ENCODE measurements around the gene ZNF420.
"Not testable (repeated sequence)": the region's sequence is repeated elsewhere in the genome, so short reads cannot be mapped to it uniquely, and the experiment has no call there.

The ZNF420 gene

DNA sequence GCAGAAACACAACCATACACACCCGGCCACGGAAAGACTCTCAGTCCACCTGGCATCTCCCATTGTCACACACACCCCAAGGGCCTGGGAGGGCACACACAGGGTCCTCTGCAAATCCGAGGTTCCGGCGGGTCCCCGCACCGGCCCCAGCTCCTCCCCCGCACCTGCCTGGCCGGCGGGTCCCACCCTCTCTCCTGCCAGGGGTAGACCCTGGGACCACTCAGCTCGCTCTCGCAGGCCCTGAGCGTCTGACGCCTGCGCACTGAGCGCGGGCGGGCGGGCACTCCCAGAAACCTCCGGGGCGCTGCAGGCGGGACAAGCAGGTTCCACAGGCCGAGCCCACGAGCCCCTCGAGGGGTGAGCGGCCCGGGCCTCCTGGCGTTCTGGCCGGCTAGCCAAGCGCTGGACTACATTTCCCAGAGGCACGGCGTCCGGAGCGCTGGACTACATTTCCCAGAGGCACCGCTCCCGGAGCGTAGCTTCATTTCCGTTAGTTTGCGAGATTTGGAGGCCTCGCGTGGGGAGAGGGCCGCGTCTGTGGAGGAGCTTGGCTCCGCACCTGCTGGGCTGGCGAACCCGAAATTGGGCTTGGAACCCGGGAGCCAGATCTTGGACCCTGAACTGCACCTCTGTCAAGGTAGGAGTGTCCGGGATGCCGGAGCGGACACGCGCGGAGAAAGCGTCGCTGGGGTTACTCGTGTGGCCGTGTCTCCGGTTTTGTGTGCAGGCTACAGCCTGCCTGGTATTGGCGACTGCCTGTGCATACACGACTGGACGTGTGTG lies at the start of gene ZNF420:
Gene ZNF420 (plus strand): TSS at position 500 of the 783 bp plus-strand sequence. CDS start 10,686 bp downstream, outside the sequence.
- peak; percentile 83 for DNase-seq (ENCODE audit: extremely low spot score)
- TF ChIP-seq LEF1 (IDR thresholded peaks at IDR 0.05; ENCODE audit: borderline replicate concordance): no peak
- no peak for TF ChIP-seq PKNOX1 (IDR thresholded peaks at IDR 0.05)
- no peak for TF ChIP-seq BHLHE40 (IDR thresholded peaks at IDR 0.05; ENCODE audit: borderline replicate concordance)
- no peak for TF ChIP-seq FOXM1 (IDR thresholded peaks at IDR 0.05; ENCODE audit: borderline replicate concordance)
- no peak for TF ChIP-seq ZNF384 (IDR thresholded peaks at IDR 0.05)
- no peak for TF ChIP-seq CTBP1 (IDR thresholded peaks at IDR 0.05; ENCODE audit: borderline replicate concordance)
- TF ChIP-seq SP1 (IDR thresholded peaks at IDR 0.05): no peak
- no peak for TF ChIP-seq NFRKB (IDR thresholded peaks at IDR 0.05)
- TF ChIP-seq ELF4 (IDR thresholded peaks at IDR 0.05): peak; percentile 45
- TF ChIP-seq FOXA1 (IDR thresholded peaks at IDR 0.05): no peak
- no peak for TF ChIP-seq FOXK2 (IDR thresholded peaks at IDR 0.05)
- no peak for TF ChIP-seq HDGF (IDR thresholded peaks at IDR 0.05; ENCODE audit: borderline replicate concordance)
- TF ChIP-seq L3MBTL2 (conservative IDR thresholded peaks at IDR 0.05): peak; percentile 90
- peak; percentile 60; the same call in 1 of the 2 replicates for TF ChIP-seq SUZ12 (IDR thresholded peaks at IDR 0.05)
- TF ChIP-seq ARNT (IDR thresholded peaks at IDR 0.05): no peak
- no peak; the same call in 1 of the 2 replicates for TF ChIP-seq TARDBP (IDR thresholded peaks at IDR 0.05)
- ChIA-PET CTCF (no interaction called here), POLR2A (interaction anchor here (0.7 to 1.7 kb wide), 9 partner anchors 10 to 702 kb away, joined by 3 to 10 read pairs (median 5); partner anchors contain the start of genes ZNF260, ZNF345, ZNF383 and ZNF461)

DNA sequence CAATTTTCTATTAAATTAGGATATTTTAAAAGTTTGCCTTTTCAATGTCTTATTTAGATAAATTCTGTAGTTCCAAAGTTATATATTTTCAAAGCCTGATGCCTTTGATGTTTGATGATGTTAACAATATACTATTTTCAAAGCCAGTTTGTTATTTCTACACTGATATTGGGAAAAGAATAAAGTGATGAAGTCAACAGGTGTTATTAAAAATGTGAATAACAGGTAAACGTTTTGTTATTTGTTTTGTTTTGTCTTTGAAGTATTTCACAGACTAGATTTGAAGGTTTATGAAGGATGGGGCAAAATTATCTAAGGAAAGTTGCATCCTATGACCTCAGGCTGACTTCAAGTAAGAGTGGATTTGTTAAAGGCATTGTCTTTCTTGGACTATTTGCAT lies 33.1 kb upstream of the ZNF420 start:
- TF ChIP-seq SUZ12 (IDR thresholded peaks at IDR 0.05) (no peak), PKNOX1 (IDR thresholded peaks at IDR 0.05) (no peak), FOXK2 (IDR thresholded peaks at IDR 0.05) (no peak), FOXA1 (IDR thresholded peaks at IDR 0.05) (no peak), L3MBTL2 (conservative IDR thresholded peaks at IDR 0.05) (no peak), TARDBP (IDR thresholded peaks at IDR 0.05) (no peak), ARNT (IDR thresholded peaks at IDR 0.05) (no peak), FOXM1 (IDR thresholded peaks at IDR 0.05; ENCODE audit: borderline replicate concordance) (no peak), HDGF (IDR thresholded peaks at IDR 0.05; ENCODE audit: borderline replicate concordance) (no peak), BHLHE40 (IDR thresholded peaks at IDR 0.05; ENCODE audit: borderline replicate concordance) (no peak), ZNF384 (IDR thresholded peaks at IDR 0.05) (no peak), ELF4 (IDR thresholded peaks at IDR 0.05) (no peak), CTBP1 (IDR thresholded peaks at IDR 0.05; ENCODE audit: borderline replicate concordance) (no peak), NFRKB (IDR thresholded peaks at IDR 0.05) (no peak), LEF1 (IDR thresholded peaks at IDR 0.05; ENCODE audit: borderline replicate concordance) (no peak), SP1 (IDR thresholded peaks at IDR 0.05) (no peak)
- POLR2A ChIA-PET: no interaction called here

GRCh38 chr19:37055330-37055729 lies 22.9 kb upstream of the ZNF420 start:
- ChIA-PET CTCF (no interaction called here), POLR2A (no interaction called here)
- DNase-seq (ENCODE audit: extremely low spot score): no peak

More for the DNA sequence above, 33.1 kb upstream of the ZNF420 start:
- DNase-seq (ENCODE audit: extremely low spot score): no peak
- CTCF ChIA-PET: no interaction called here

GRCh38 chr19:37056776-37057175 lies 21.5 kb upstream of the ZNF420 start:
- POLR2A ChIA-PET: no interaction called here
- DNase-seq (ENCODE audit: extremely low spot score): no peak
- CTCF ChIA-PET: no interaction called here
- TF ChIP-seq NFRKB (IDR thresholded peaks at IDR 0.05): no peak
- no peak for TF ChIP-seq LEF1 (IDR thresholded peaks at IDR 0.05; ENCODE audit: borderline replicate concordance)
- no peak for TF ChIP-seq CTBP1 (IDR thresholded peaks at IDR 0.05; ENCODE audit: borderline replicate concordance)
- no peak for TF ChIP-seq ZNF384 (IDR thresholded peaks at IDR 0.05)
- no peak for TF ChIP-seq ARNT (IDR thresholded peaks at IDR 0.05)
- no peak for TF ChIP-seq BHLHE40 (IDR thresholded peaks at IDR 0.05; ENCODE audit: borderline replicate concordance)
- no peak for TF ChIP-seq FOXA1 (IDR thresholded peaks at IDR 0.05)
- TF ChIP-seq ELF4 (IDR thresholded peaks at IDR 0.05): no peak
- TF ChIP-seq TARDBP (IDR thresholded peaks at IDR 0.05): no peak
- no peak for TF ChIP-seq FOXK2 (IDR thresholded peaks at IDR 0.05)
- no peak for TF ChIP-seq SUZ12 (IDR thresholded peaks at IDR 0.05)

More at GRCh38 chr19:37055330-37055729, 22.9 kb upstream of the ZNF420 start:
- no peak for TF ChIP-seq BHLHE40 (IDR thresholded peaks at IDR 0.05; ENCODE audit: borderline replicate concordance)
- no peak for TF ChIP-seq CTBP1 (IDR thresholded peaks at IDR 0.05; ENCODE audit: borderline replicate concordance)
- no peak for TF ChIP-seq PKNOX1 (IDR thresholded peaks at IDR 0.05)
- TF ChIP-seq FOXM1 (IDR thresholded peaks at IDR 0.05; ENCODE audit: borderline replicate concordance): no peak
- TF ChIP-seq HDGF (IDR thresholded peaks at IDR 0.05; ENCODE audit: borderline replicate concordance): no peak
- no peak for TF ChIP-seq SP1 (IDR thresholded peaks at IDR 0.05)
- no peak for TF ChIP-seq FOXA1 (IDR thresholded peaks at IDR 0.05)
- no peak for TF ChIP-seq L3MBTL2 (conservative IDR thresholded peaks at IDR 0.05)
- TF ChIP-seq LEF1 (IDR thresholded peaks at IDR 0.05; ENCODE audit: borderline replicate concordance): no peak
- no peak for TF ChIP-seq ZNF384 (IDR thresholded peaks at IDR 0.05)
- no peak for TF ChIP-seq NFRKB (IDR thresholded peaks at IDR 0.05)
- TF ChIP-seq ELF4 (IDR thresholded peaks at IDR 0.05): no peak
- no peak for TF ChIP-seq FOXK2 (IDR thresholded peaks at IDR 0.05)
- no peak for TF ChIP-seq SUZ12 (IDR thresholded peaks at IDR 0.05)
- no peak for TF ChIP-seq TARDBP (IDR thresholded peaks at IDR 0.05)
- no peak for TF ChIP-seq ARNT (IDR thresholded peaks at IDR 0.05)

DNA sequence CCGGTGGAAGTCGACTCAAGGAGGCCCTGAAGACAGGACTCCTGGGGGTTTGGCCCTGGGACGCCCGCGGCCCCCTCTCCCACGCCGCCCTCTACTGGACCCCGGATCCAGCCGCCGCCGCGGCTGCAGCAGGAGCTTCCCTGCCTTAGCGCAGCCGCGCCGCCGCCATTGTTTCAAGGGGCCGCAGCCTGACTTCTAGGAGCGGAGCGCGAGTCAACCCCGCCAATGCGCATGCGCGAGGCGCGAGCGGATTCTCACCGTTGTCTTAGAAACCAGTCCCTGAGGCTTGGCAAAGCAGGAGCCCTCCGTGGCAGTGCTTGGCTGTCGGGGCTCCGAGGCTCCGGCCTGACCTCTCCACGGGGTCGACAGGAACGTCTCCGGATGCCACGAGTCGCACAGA lies 19.1 kb upstream of the ZNF420 start:
- ChIA-PET POLR2A (no interaction called here), CTCF (no interaction called here)
- DNase-seq (ENCODE audit: extremely low spot score): no peak
- no peak for TF ChIP-seq TARDBP (IDR thresholded peaks at IDR 0.05)
- no peak for TF ChIP-seq HDGF (IDR thresholded peaks at IDR 0.05; ENCODE audit: borderline replicate concordance)
- no peak for TF ChIP-seq FOXM1 (IDR thresholded peaks at IDR 0.05; ENCODE audit: borderline replicate concordance)
- TF ChIP-seq LEF1 (IDR thresholded peaks at IDR 0.05; ENCODE audit: borderline replicate concordance): no peak
- no peak for TF ChIP-seq CTBP1 (IDR thresholded peaks at IDR 0.05; ENCODE audit: borderline replicate concordance)
- no peak for TF ChIP-seq ZNF384 (IDR thresholded peaks at IDR 0.05)
- no peak for TF ChIP-seq SP1 (IDR thresholded peaks at IDR 0.05)
- TF ChIP-seq SUZ12 (IDR thresholded peaks at IDR 0.05): no peak
- TF ChIP-seq PKNOX1 (IDR thresholded peaks at IDR 0.05): no peak
- TF ChIP-seq BHLHE40 (IDR thresholded peaks at IDR 0.05; ENCODE audit: borderline replicate concordance): no peak
- TF ChIP-seq FOXK2 (IDR thresholded peaks at IDR 0.05): no peak
- no peak for TF ChIP-seq NFRKB (IDR thresholded peaks at IDR 0.05)

GRCh38 chr19:37064886-37065285 lies 13.3 kb upstream of the ZNF420 start:
- CTCF ChIA-PET; DNase-seq (ENCODE audit: extremely low spot score); POLR2A ChIA-PET: not testable (repeated sequence)
